HEK293 (cell line): Measurements from ENCODE around the gene LOXL4.

Experiments
- BCL6B ChIP-seq: fragments of 450-650 bp; formaldehyde crosslinking; IDR thresholded peaks from 2 replicates; pipeline ENCODE4 v1.5.1; 2017; ENCODE audit warnings: missing biosample characterization, missing genetic modification characterization
- GLIS1 ChIP-seq: fragments of 450-650 bp; formaldehyde crosslinking; IDR thresholded peaks from 2 replicates; pipeline ENCODE4 v1.5.1; 2016; ENCODE audit warnings: missing biosample characterization, missing genetic modification characterization
- HOXC10 ChIP-seq: sonication (generic); formaldehyde crosslinking; IDR thresholded peaks from 2 replicates; pipeline ENCODE4 v1.8.1; 2023; ENCODE audit warnings: mild to moderate bottlenecking, missing genetic modification reagents
- PRDM4 ChIP-seq: fragments of 450-650 bp; formaldehyde crosslinking; IDR thresholded peaks from 2 replicates; pipeline ENCODE4 v1.5.1; 2017; ENCODE audit warnings: missing biosample characterization, missing genetic modification characterization
- TCF7L2 ChIP-seq: IDR thresholded peaks from 2 replicates; pipeline ENCODE4 v1.6.1; 2011; ENCODE audit warnings: low read depth, mild to moderate bottlenecking, inconsistent platforms, low read length, moderate library complexity, borderline replicate concordance
- ZBTB49 ChIP-seq: fragments of 450-650 bp; formaldehyde crosslinking; IDR thresholded peaks from 2 replicates; pipeline ENCODE4 v1.5.1; 2016; ENCODE audit warnings: missing biosample characterization, missing genetic modification characterization, low read depth
- ZEB2 ChIP-seq: fragments of 450-650 bp; formaldehyde crosslinking; IDR thresholded peaks from 2 replicates; pipeline ENCODE4 v1.5.1; 2016; ENCODE audit warnings: missing biosample characterization, missing genetic modification characterization
- ZFP41 ChIP-seq: fragments of 450-650 bp; formaldehyde crosslinking; IDR thresholded peaks from 2 replicates; pipeline ENCODE4 v1.5.1; 2016; ENCODE audit warnings: missing biosample characterization, missing genetic modification characterization, borderline replicate concordance
- ZFP69B ChIP-seq: fragments of 450-650 bp; formaldehyde crosslinking; IDR thresholded peaks from 2 replicates; pipeline ENCODE4 v1.5.1; 2016; ENCODE audit warnings: missing biosample characterization, missing genetic modification characterization
- ZNF18 ChIP-seq: fragments of 450-650 bp; formaldehyde crosslinking; IDR thresholded peaks from 2 replicates; pipeline ENCODE4 v1.5.1; 2016; ENCODE audit warnings: missing biosample characterization, missing genetic modification characterization
- ZNF184 ChIP-seq: fragments of 450-650 bp; IDR thresholded peaks from 2 replicates; pipeline ENCODE4 v1.5.1; 2018; ENCODE audit warnings: missing biosample characterization, mild to moderate bottlenecking, missing genetic modification characterization
- ZNF19 ChIP-seq: fragments of 450-650 bp; formaldehyde crosslinking; IDR thresholded peaks from 2 replicates; pipeline ENCODE4; 2016; ENCODE audit warnings: missing biosample characterization, missing genetic modification characterization, low read depth
- ZNF202 ChIP-seq: fragments of 450-650 bp; formaldehyde crosslinking; IDR thresholded peaks from 2 replicates; pipeline ENCODE4 v1.5.1; 2016; ENCODE audit warnings: missing biosample characterization, missing genetic modification characterization, borderline replicate concordance
- ZNF221 ChIP-seq: fragments of 450-650 bp; formaldehyde crosslinking; IDR thresholded peaks from 2 replicates; pipeline ENCODE4 v1.5.1; 2017; ENCODE audit warnings: missing biosample characterization, missing genetic modification characterization, borderline replicate concordance
- ZNF274 ChIP-seq, 2 experiments: fragments of 200-500 bp in 1 of 2; fragments of 450-650 bp in 1 of 2; sonication (Bioruptor generic) in 1 of 2; formaldehyde crosslinking in 1 of 2; IDR thresholded peaks; 2 replicates each; pipeline versions ENCODE4 v1.5.1 to v1.6.1; 2014 to 2016; ENCODE audit warnings: borderline replicate concordance in 1 of 2, inconsistent platforms in 1 of 2, low read length in 1 of 2, missing biosample characterization in 1 of 2, missing genetic modification characterization in 1 of 2
- ZNF302 ChIP-seq: fragments of 450-650 bp; formaldehyde crosslinking; IDR thresholded peaks from 2 replicates; pipeline ENCODE4 v1.5.1; 2016; ENCODE audit warnings: missing biosample characterization, missing genetic modification characterization, low read depth
- ZNF311 ChIP-seq: fragments of 450-650 bp; formaldehyde crosslinking; IDR thresholded peaks from 2 replicates; pipeline ENCODE4 v1.5.1; 2017; ENCODE audit warnings: missing biosample characterization, missing genetic modification characterization, borderline replicate concordance
- ZNF335 ChIP-seq: fragments of 450-650 bp; formaldehyde crosslinking; conservative IDR thresholded peaks from 2 replicates; pipeline ENCODE4 v1.5.1; 2016; ENCODE audit warnings: missing biosample characterization, missing genetic modification characterization
- ZNF362 ChIP-seq: fragments of 450-650 bp; formaldehyde crosslinking; IDR thresholded peaks from 2 replicates; pipeline ENCODE4 v1.5.1; 2016; ENCODE audit warnings: missing biosample characterization, missing genetic modification characterization
- ZNF626 ChIP-seq: fragments of 450-650 bp; sonication (Bioruptor Pico); formaldehyde crosslinking; IDR thresholded peaks from 2 replicates; pipeline ENCODE4 v1.5.1; 2018; ENCODE audit warnings: missing biosample characterization, missing genetic modification characterization, inconsistent platforms
- ZNF645 ChIP-seq: fragments of 450-650 bp; formaldehyde crosslinking; IDR thresholded peaks from 2 replicates; pipeline ENCODE4; 2016; ENCODE audit warnings: missing biosample characterization, missing genetic modification characterization
- ZNF768 ChIP-seq: fragments of 450-650 bp; formaldehyde crosslinking; IDR thresholded peaks from 2 replicates; pipeline ENCODE4 v1.5.1; 2018; ENCODE audit warnings: missing biosample characterization, mild to moderate bottlenecking, missing genetic modification characterization
- ZNF777 ChIP-seq: fragments of 450-650 bp; formaldehyde crosslinking; IDR thresholded peaks from 2 replicates; pipeline ENCODE4 v1.5.1; 2017; ENCODE audit warnings: missing biosample characterization, missing genetic modification characterization, borderline replicate concordance
- ZNF785 ChIP-seq: fragments of 450-650 bp; formaldehyde crosslinking; IDR thresholded peaks from 2 replicates; pipeline ENCODE4 v1.5.1; 2016; ENCODE audit warnings: missing biosample characterization, missing genetic modification characterization
- ZSCAN23 ChIP-seq: fragments of 450-650 bp; formaldehyde crosslinking; IDR thresholded peaks from 2 replicates; pipeline ENCODE4 v1.5.1; 2016; ENCODE audit warnings: missing biosample characterization, missing genetic modification characterization
- ZSCAN5A ChIP-seq: fragments of 450-650 bp; formaldehyde crosslinking; IDR thresholded peaks from 2 replicates; pipeline ENCODE4 v1.5.1; 2016; ENCODE audit warnings: missing biosample characterization, missing genetic modification characterization

LOXL4 gene

GRCh38 chr10:98309366-98310355 lies 41.7 kb upstream of the LOXL4 start (continued):
- TF ChIP-seq ZFP69B (tag by site-specific recombination) (no peak; the same call in 1 of the 2 replicates), ZNF274 (IDR thresholded peaks at IDR 0.05; ENCODE audit: low read length) (no peak), ZNF274 (tag by site-specific recombination; IDR thresholded peaks at IDR 0.05; ENCODE audit: borderline replicate concordance) (no peak), ZNF645 (tag by site-specific recombination) (no peak), ZNF335 (peak; percentile 48), ZNF302 (no peak), ZSCAN23 (no peak), TCF7L2 (no peak), PRDM4 (tag by site-specific recombination) (no peak), ZNF768 (tag by site-specific recombination) (no peak), BCL6B (no peak), ZNF785 (no peak), GLIS1 (0 out of 2 replicates have a peak, but pooled peaks have one; percentile 43), HOXC10 (CRISPR knock-in tag) (no peak), ZNF311 (tag by site-specific recombination) (no peak), ZNF184 (tag by site-specific recombination) (no peak), ZNF362 (no peak), ZFP41 (tag by site-specific recombination) (no peak), ZNF18 (no peak), ZNF626 (tag by site-specific recombination) (no peak), ZSCAN5A (no peak), ZBTB49 (no peak), ZNF777 (no peak), ZNF221 (tag by site-specific recombination) (no peak), ZNF202 (tag by site-specific recombination) (no peak), ZEB2 (tag by site-specific recombination) (0 out of 2 replicates have a peak, but pooled peaks have one; percentile 22), ZNF19 (tag by site-specific recombination) (no peak)
